Liver (tissue), 9 donors: ENCODE measurements around the gene ME1. TPM values are rescaled to one million over a fixed set of nuclear protein-coding genes. Genes with fewer than 3 reads are reported as not detected.
"Not testable (repeated sequence)": the region's sequence is repeated elsewhere in the genome, so short reads cannot be mapped to it uniquely, and the experiment has no call there.

Experiments used
- DNase-seq: peaks from one replicate; pipeline ENCODE4 v3.0.0-alpha.2; 2017; ENCODE audit warnings: low spot score
- H3K27ac ChIP-seq, 2 donors: one replicate each; pipeline ENCODE4 v1.7.0; 2013; ENCODE audit warnings: inconsistent platforms in 2 of 2, low read length in 2 of 2, control low read depth in 1 of 2, low read depth in 1 of 2, mild to moderate bottlenecking in 1 of 2
- H3K27me3 ChIP-seq, 4 donors: one replicate each; pipeline versions ENCODE4 v1.6.1 to v1.7.0; 2013; ENCODE audit warnings: low read length in 3 of 4, inconsistent platforms in 1 of 4, mild to moderate bottlenecking in 1 of 4, moderate library complexity in 1 of 4; ENCODE audit not compliant: control insufficient read depth in 4 of 4, insufficient read depth in 4 of 4
- H3K36me3 ChIP-seq, 4 donors: one replicate each; pipeline versions ENCODE4 v1.6.1 to v1.7.0; 2013; ENCODE audit warnings: low read length in 3 of 4, mild to moderate bottlenecking in 3 of 4, low read depth in 1 of 4, moderate library complexity in 1 of 4; ENCODE audit not compliant: control insufficient read depth in 4 of 4, insufficient read depth in 3 of 4
- H3K4me1 ChIP-seq, 4 donors: one replicate each; pipeline versions ENCODE4 v1.6.1 to v1.7.0; 2013; ENCODE audit warnings: low read length in 3 of 4, mild to moderate bottlenecking in 3 of 4, moderate library complexity in 1 of 4; ENCODE audit not compliant: control insufficient read depth in 4 of 4, insufficient read depth in 4 of 4
- H3K4me3 ChIP-seq, 3 donors: one replicate each; pipeline versions ENCODE4 v1.6.1 to v1.7.0; 2013; ENCODE audit warnings: low read length in 3 of 3, control low read depth in 1 of 3, low read depth in 1 of 3, mild to moderate bottlenecking in 1 of 3
- H3K9ac ChIP-seq, 2 donors: one replicate each; pipeline ENCODE4 v1.7.0; 2013; ENCODE audit warnings: low read length in 2 of 2, mild to moderate bottlenecking in 2 of 2, moderate library complexity in 2 of 2, control low read depth in 1 of 2, low read depth in 1 of 2
- H3K9me3 ChIP-seq, 4 donors: one replicate each; pipeline versions ENCODE4 v1.6.1 to v1.7.0; 2013; ENCODE audit warnings: low read length in 3 of 4; ENCODE audit not compliant: control insufficient read depth in 4 of 4
- ATF3 ChIP-seq: IDR thresholded peaks from 2 replicates; pipeline ENCODE4 v1.6.1; 2016; ENCODE audit warnings: antibody characterized with exemption
- CTCF ChIP-seq: fragments of 150-350 bp; IDR thresholded peaks from 2 replicates; pipeline ENCODE4 v1.5.1; 2017; ENCODE audit warnings: improper control_type of control experiment, low read depth, low read length; ENCODE audit not compliant: missing input control
- EGR1 ChIP-seq, 2 donors: IDR thresholded peaks; 2 replicates each; pipeline ENCODE4 v1.6.1; 2016 to 2018; ENCODE audit warnings: antibody characterized with exemption in 2 of 2, low read depth in 2 of 2
- FOXA1 ChIP-seq: IDR thresholded peaks from 2 replicates; pipeline ENCODE4 v1.6.1; 2016; ENCODE audit warnings: antibody characterized with exemption
- GABPA ChIP-seq, 2 donors: IDR thresholded peaks in 1 of 2; conservative IDR thresholded peaks in 1 of 2; 2 replicates each; pipeline ENCODE4 v1.6.1; 2016; ENCODE audit warnings: antibody characterized with exemption in 2 of 2, mild to moderate bottlenecking in 1 of 2, moderate library complexity in 1 of 2
- HNF4A ChIP-seq, 2 donors: conservative IDR thresholded peaks; 2 replicates each; pipeline ENCODE4 v1.6.1; 2016; ENCODE audit warnings: antibody characterized with exemption in 2 of 2, mild to moderate bottlenecking in 2 of 2
- HNF4G ChIP-seq: IDR thresholded peaks from 2 replicates; pipeline ENCODE4 v1.6.1; 2016; ENCODE audit warnings: antibody characterized with exemption
- MAX ChIP-seq: IDR thresholded peaks from 2 replicates; pipeline ENCODE4 v1.6.1; 2016; ENCODE audit warnings: antibody characterized with exemption
- NR2F2 ChIP-seq: IDR thresholded peaks from 2 replicates; pipeline ENCODE4 v1.6.1; 2016; ENCODE audit warnings: antibody characterized with exemption
- RAD21 ChIP-seq, 2 donors: IDR thresholded peaks; 2 replicates each; pipeline ENCODE4 v1.6.1; 2016; ENCODE audit warnings: antibody characterized with exemption in 2 of 2, mild to moderate bottlenecking in 2 of 2
- RXRA ChIP-seq, 2 donors: IDR thresholded peaks; 2 replicates each; pipeline ENCODE4 v1.6.1; 2017 to 2018; ENCODE audit warnings: antibody characterized with exemption in 2 of 2, mild to moderate bottlenecking in 1 of 2
- SP1 ChIP-seq: IDR thresholded peaks from 2 replicates; pipeline ENCODE4 v1.6.1; 2018; ENCODE audit warnings: antibody characterized with exemption, mild to moderate bottlenecking
- TAF1 ChIP-seq: conservative IDR thresholded peaks from 2 replicates; pipeline ENCODE4 v1.6.1; 2016; ENCODE audit warnings: antibody characterized with exemption, mild to moderate bottlenecking
- YY1 ChIP-seq: IDR thresholded peaks from 2 replicates; pipeline ENCODE4 v1.6.1; 2016; ENCODE audit warnings: antibody characterized with exemption, mild to moderate bottlenecking
- WGBS: extraction: QIAGEN DNeasy Blood & Tissue Kit; methylation state at CpG from one replicate; pipeline ENCODE4 v1.1.7; 2013; 5-methylcytosine and 5-hydroxymethylcytosine counted together
- polyA plus RNA-seq, 2 donors: library from polyadenylated mRNA; stranded (reverse) in 1 of 2; unstranded in 1 of 2; fragments of 200-250 nt in 1 of 2; fragments of >200 nt in 1 of 2; fragmentation: Nextera tagmentation in 1 of 2; extraction: Ambion mirVana in 1 of 2; gene quantifications; one replicate each; pipeline versions ENCODE4 v1.2.1 to v1.2.3, GENCODE V29; 2013 to 2015
- total RNA-seq, 2 donors: library from RNA; depleted of rRNA; stranded (reverse); fragments of >200 nt; gene quantifications; one replicate each; pipeline ENCODE4 v1.2.3, GENCODE V29; 2014
- donor health status: healthy.
- donor health status: healthy.
- donor health status: healthy.
- donor health status: healthy.
- donor health status: healthy.

The ME1 gene
- total and polyA plus RNA-seq, 4 donors = 4.3 to 7.8 (median 5.5) TPM

GRCh38 chr6:83343121-83343520, 87.7 kb downstream of the ME1 start:
- no peaks in the 10 kb centered on the region for H3K27me3 ChIP-seq
- H3K9me3 ChIP-seq = no peaks in the 10 kb centered on the region
- TF ChIP-seq ATF3 = no peak
- no peak for TF ChIP-seq EGR1 (IDR thresholded peaks at IDR 0.05; ENCODE audit: low read depth in 2 of 2)
- no peak for DNase-seq
- H3K36me3 ChIP-seq = peaks cover 0 to 2% (median 1%) of the 10 kb centered on the region in 4 donors
- no peaks in the 10 kb centered on the region for H3K4me1 ChIP-seq
- WGBS = 92% methylated on average over 3 of the region's 3 CpGs
- H3K27ac ChIP-seq = no peak overlapping the region
- no peak overlapping the region for H3K4me3 ChIP-seq
- H3K9ac ChIP-seq = no peak overlapping the region

- H3K27ac ChIP-seq = no peak overlapping the region
- no peak overlapping the region for H3K9ac ChIP-seq
- TF ChIP-seq TAF1 (no peak), CTCF (no peak), HNF4G (no peak), MAX (no peak), ATF3 (no peak), NR2F2 (no peak), GABPA (IDR thresholded peaks at IDR 0.05 in 1 of 2, conservative IDR thresholded peaks at IDR 0.05 in 1 of 2) (no peak), SP1 (no peak), YY1 (no peak), FOXA1 (no peak), RAD21 (IDR thresholded peaks at IDR 0.05) (no peak), EGR1 (IDR thresholded peaks at IDR 0.05; ENCODE audit: low read depth in 2 of 2) (no peak), HNF4A (conservative IDR thresholded peaks at IDR 0.05) (no peak), RXRA (IDR thresholded peaks at IDR 0.05) (no peak)
- H3K36me3 ChIP-seq = peaks cover 0 to 2% (median 1%) of the 10 kb centered on the region in 4 donors
- H3K9me3 ChIP-seq = no peaks in the 10 kb centered on the region
- 88% methylated on average over 2 of the region's 2 CpGs for WGBS
- H3K4me1 ChIP-seq = no peaks in the 10 kb centered on the region
- no peak overlapping the region for H3K4me3 ChIP-seq
- no peak for DNase-seq
- H3K27me3 ChIP-seq = no peaks in the 10 kb centered on the region
Observed at GRCh38 chr6:83341765-83342164, 89.1 kb downstream of the ME1 start.

GRCh38 chr6:83333916-83334315, 96.9 kb downstream of the ME1 start:
- not testable (repeated sequence) for H3K27ac ChIP-seq, H3K4me3 ChIP-seq, DNase-seq, H3K36me3 ChIP-seq, H3K4me1 ChIP-seq, H3K27me3 ChIP-seq, H3K9ac ChIP-seq, H3K9me3 ChIP-seq
- 97% methylated on average over 15 of the region's 24 CpGs for WGBS
